CD8-positive, alpha-beta memory T cell (primary cell): ENCODE data around the gene SCML2. TPM values are rescaled to one million over a fixed set of nuclear protein-coding genes. Genes with fewer than 3 reads are reported as not detected.
A peak's percentile ranks its signal among the peaks of the same experiment; 100 is the strongest.
"Not testable (repeated sequence)": the region's sequence is repeated elsewhere in the genome, so short reads cannot be mapped to it uniquely, and the experiment has no call there.

Source experiments
- CTCF ChIA-PET: fragments of 350-600 bp; sonication (Branson Sonifier 250); formaldehyde crosslinking; loops from one replicate; lab custom pipeline; 2021; ENCODE audit warnings: antibody characterized with exemption; lab: Charles Lee
- POLR2A ChIA-PET: fragments of 350-600 bp; sonication (Branson Sonifier 250); formaldehyde crosslinking; loops from one replicate; lab custom pipeline; 2021; ENCODE audit warnings: antibody characterized with exemption; lab: Charles Lee
- DNase-seq, 5 donors: peaks; one replicate each; pipeline versions ENCODE4 v3.0.0 to v3.0.0-alpha.2; 2020 to 2022; ENCODE audit warnings: mixed read lengths in 1 of 5
- H3K27ac ChIP-seq: one replicate; pipeline ENCODE4 v1.7.0; 2013; ENCODE audit warnings: low read depth, mild to moderate bottlenecking, low read length, moderate library complexity
- H3K27me3 ChIP-seq: 2 replicates; pipeline ENCODE4 v1.7.0; 2013; ENCODE audit warnings: low read length, mild to moderate bottlenecking; ENCODE audit not compliant: insufficient read depth, poor library complexity, severe bottlenecking
- H3K36me3 ChIP-seq: 2 replicates; pipeline ENCODE4 v1.7.0; 2013; ENCODE audit warnings: mild to moderate bottlenecking, low read length, moderate library complexity; ENCODE audit not compliant: insufficient read depth
- H3K4me1 ChIP-seq: 2 replicates; pipeline ENCODE4 v1.7.0; 2013; ENCODE audit warnings: mild to moderate bottlenecking, low read length, moderate library complexity; ENCODE audit not compliant: insufficient read depth
- H3K4me3 ChIP-seq: 2 replicates; pipeline ENCODE4 v1.7.0; 2013; ENCODE audit warnings: mild to moderate bottlenecking, low read length
- H3K9me3 ChIP-seq: 2 replicates; pipeline ENCODE4 v1.7.0; 2013; ENCODE audit warnings: mild to moderate bottlenecking, low read length
- H3K27ac Mint-ChIP-seq, 8 donors: one replicate each; pipeline ENCODE4 v1.8.0; 2020 to 2021; ENCODE audit warnings: mixed read lengths in 8 of 8, mild to moderate bottlenecking in 6 of 8, inconsistent platforms in 3 of 8, moderate library complexity in 3 of 8
- H3K27me3 Mint-ChIP-seq, 2 donors: one replicate each; pipeline ENCODE4 v1.8.0; 2020 to 2021; ENCODE audit warnings: mixed read lengths in 2 of 2, mild to moderate bottlenecking in 1 of 2, moderate library complexity in 1 of 2
- H3K36me3 Mint-ChIP-seq, 3 donors: one replicate each; pipeline ENCODE4 v1.8.0; 2020 to 2021; ENCODE audit warnings: mixed read lengths in 3 of 3, inconsistent platforms in 1 of 3, mild to moderate bottlenecking in 1 of 3
- H3K4me1 Mint-ChIP-seq, 3 donors: one replicate each; pipeline ENCODE4 v1.8.0; 2020 to 2021; ENCODE audit warnings: mixed read lengths in 3 of 3, inconsistent platforms in 1 of 3, mild to moderate bottlenecking in 1 of 3
- H3K4me3 Mint-ChIP-seq, 7 donors: one replicate each; pipeline ENCODE4 v1.8.0; 2020 to 2021; ENCODE audit warnings: mixed read lengths in 7 of 7, mild to moderate bottlenecking in 6 of 7, moderate library complexity in 4 of 7, inconsistent platforms in 2 of 7
- H3K9me3 Mint-ChIP-seq, 5 donors: one replicate each; pipeline ENCODE4 v1.8.0; 2020 to 2022; ENCODE audit warnings: mixed read lengths in 5 of 5, mild to moderate bottlenecking in 3 of 5, moderate library complexity in 2 of 5, inconsistent platforms in 1 of 5
- polyA plus RNA-seq: library from polyadenylated mRNA; unstranded; fragments of 300-500 nt; fragmentation: Illumina TruSeq; gene quantifications from one replicate; pipeline ENCODE4 v1.2.3, GENCODE V29; 2021
- total RNA-seq, 2 experiments: library from RNA; stranded (reverse); gene quantifications; one replicate each; pipeline ENCODE4 v1.2.3, GENCODE V29; 2021

Gene SCML2
- total and polyA plus RNA-seq, 3 experiments from 2014 or later = 0.58 to 3.3 (median 2.8) TPM

DNA sequence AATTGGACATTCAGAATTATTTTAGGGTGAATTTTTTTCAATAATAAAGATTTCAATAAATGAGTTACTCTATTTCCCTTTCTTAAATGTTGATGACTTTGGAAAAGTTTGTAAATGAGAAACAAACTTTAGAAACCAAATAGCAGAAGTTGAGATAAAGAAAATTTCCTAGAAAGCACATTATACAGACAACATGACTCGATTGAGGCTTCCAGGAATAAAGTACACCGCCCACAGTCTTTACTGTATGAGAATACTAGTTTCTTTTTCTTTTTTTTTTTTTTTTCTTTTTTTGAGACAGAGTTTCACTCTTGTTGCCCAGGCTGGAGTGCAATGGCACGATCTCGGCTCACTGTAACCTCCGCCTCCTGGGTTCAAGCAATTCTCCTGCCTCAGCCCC is 14.6 kb upstream of the SCML2 start:
- CTCF ChIA-PET, H3K27ac Mint-ChIP-seq, H3K4me3 Mint-ChIP-seq, H3K36me3 ChIP-seq, H3K36me3 Mint-ChIP-seq, H3K9me3 ChIP-seq, H3K27me3 Mint-ChIP-seq, DNase-seq, H3K9me3 Mint-ChIP-seq, H3K4me1 ChIP-seq, H3K4me3 ChIP-seq, H3K4me1 Mint-ChIP-seq, POLR2A ChIA-PET, H3K27ac ChIP-seq, H3K27me3 ChIP-seq: not testable (repeated sequence)

DNA sequence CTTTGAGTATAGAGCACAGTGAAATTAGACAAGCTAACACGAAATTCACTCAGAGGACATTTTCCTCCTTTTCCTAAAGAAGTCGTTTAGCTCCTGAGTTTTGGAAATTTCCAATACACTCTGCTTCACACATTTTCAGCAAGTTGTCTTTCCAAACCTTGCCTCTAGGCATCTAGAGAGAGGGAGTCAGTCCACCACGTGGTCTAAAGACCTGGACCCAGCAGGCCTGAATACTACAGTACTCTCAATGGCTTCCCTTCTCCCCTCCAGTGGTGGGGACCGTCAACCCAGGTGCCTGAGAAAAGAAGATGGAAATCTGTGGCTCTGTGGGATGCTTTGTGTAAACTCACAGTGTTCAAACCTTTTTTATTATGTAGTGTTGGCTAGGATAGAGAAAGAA is 13.9 kb upstream of the SCML2 start:
- Mint-ChIP-seq H3K9me3 (no peaks in the 10 kb centered on the region), H3K4me1 (no peaks in the 10 kb centered on the region), H3K4me3 (no peak overlapping the region), H3K36me3 (no peaks in the 10 kb centered on the region), H3K27me3 (peaks cover 9 to 10% of the 10 kb centered on the region in 2 donors), H3K27ac (no peak overlapping the region)
- ChIA-PET CTCF (interaction anchor here (0.7 kb wide), 1 partner anchor 14 kb away, joined by 3 read pairs; the partner anchor contains the start of gene SCML2), POLR2A (no interaction called here)
- Histone ChIP-seq H3K36me3 (no peaks in the 10 kb centered on the region), H3K27ac (no peak overlapping the region), H3K9me3 (no peaks in the 10 kb centered on the region), H3K4me1 (no peaks in the 10 kb centered on the region), H3K4me3 (no peak overlapping the region), H3K27me3 (no peaks in the 10 kb centered on the region)
- DNase-seq = no peak

DNA sequence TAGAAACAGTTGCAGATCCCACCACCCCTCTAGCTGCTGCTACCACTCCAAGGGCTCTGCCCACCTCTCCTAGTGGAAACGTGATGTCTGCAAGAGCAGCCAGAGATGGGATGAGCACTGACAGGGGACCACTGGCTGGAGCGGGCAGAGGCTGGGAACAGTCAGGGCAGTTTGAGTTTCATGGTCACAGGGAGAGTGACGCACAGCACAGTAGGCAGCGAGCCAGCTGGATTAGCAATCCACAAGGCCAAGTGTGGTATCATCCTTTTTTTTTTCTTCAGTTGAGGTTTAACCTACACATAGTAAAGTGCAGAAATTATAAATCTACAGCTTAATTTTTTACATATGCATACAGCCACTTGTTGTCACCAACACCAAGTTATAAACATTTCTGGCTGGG is 6.4 kb upstream of the SCML2 start:
- H3K27me3 ChIP-seq = no peaks in the 10 kb centered on the region
- Mint-ChIP-seq H3K27me3 (peaks cover 3 to 5% of the 10 kb centered on the region in 2 donors), H3K9me3 (no peaks in the 10 kb centered on the region), H3K27ac (no peak overlapping the region), H3K36me3 (no peaks in the 10 kb centered on the region), H3K4me1 (no peaks in the 10 kb centered on the region), H3K4me3 (no peak overlapping the region)
- POLR2A ChIA-PET = no interaction called here
- H3K9me3 ChIP-seq = no peaks in the 10 kb centered on the region
- no peak for DNase-seq
- H3K27ac ChIP-seq = no peak overlapping the region
- CTCF ChIA-PET = no interaction called here
- no peaks in the 10 kb centered on the region for H3K4me1 ChIP-seq
- H3K36me3 ChIP-seq = no peaks in the 10 kb centered on the region
- no peak overlapping the region for H3K4me3 ChIP-seq

DNA sequence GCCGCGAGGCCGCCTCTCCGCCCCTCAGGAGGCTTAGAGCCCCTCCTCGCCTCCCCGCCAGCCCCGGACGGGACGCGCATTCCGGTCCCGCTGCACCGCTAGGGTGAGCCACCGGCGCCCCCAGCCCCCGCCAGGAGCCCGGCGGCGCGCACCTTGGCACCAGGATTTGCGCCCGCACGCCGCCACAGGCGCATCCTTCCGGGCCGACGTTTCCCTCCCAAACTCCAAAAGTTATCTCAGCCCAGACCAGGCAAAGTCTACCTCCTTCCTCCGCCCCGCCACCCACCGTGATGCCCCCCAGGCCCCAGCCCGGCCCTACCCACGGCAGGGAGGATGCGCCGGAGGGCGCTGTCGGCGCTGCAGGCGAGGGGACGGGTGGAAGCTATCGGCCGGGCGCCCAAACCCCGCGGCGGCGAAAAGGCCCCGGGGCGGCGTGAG is 538 bp downstream of the SCML2 start:
- H3K4me3 ChIP-seq = no peak overlapping the region
- Mint-ChIP-seq H3K27ac (no peak overlapping the region), H3K27me3 (peaks cover 10% of the 10 kb centered on the region in 2 donors), H3K36me3 (no peaks in the 10 kb centered on the region), H3K4me1 (peaks cover 0 to 11% (median 9%) of the 10 kb centered on the region in 3 donors), H3K4me3 (peak overlapping the region; percentile 76 to 89 (median 81)), H3K9me3 (no peaks in the 10 kb centered on the region)
- H3K4me1 ChIP-seq = peaks cover 5% of the 10 kb centered on the region
- no peak overlapping the region for H3K27ac ChIP-seq
- H3K27me3 ChIP-seq = no peaks in the 10 kb centered on the region
- ChIA-PET POLR2A (no interaction called here), CTCF (interaction anchor here (1.1 kb wide), 1 partner anchor 14 kb away, joined by 3 read pairs; no protein-coding TSS in a partner anchor)
- no peaks in the 10 kb centered on the region for H3K36me3 ChIP-seq
- DNase-seq = peak in 3 of 5 donors; percentile 1 to 18 (median 13)
- H3K9me3 ChIP-seq = no peaks in the 10 kb centered on the region

DNA sequence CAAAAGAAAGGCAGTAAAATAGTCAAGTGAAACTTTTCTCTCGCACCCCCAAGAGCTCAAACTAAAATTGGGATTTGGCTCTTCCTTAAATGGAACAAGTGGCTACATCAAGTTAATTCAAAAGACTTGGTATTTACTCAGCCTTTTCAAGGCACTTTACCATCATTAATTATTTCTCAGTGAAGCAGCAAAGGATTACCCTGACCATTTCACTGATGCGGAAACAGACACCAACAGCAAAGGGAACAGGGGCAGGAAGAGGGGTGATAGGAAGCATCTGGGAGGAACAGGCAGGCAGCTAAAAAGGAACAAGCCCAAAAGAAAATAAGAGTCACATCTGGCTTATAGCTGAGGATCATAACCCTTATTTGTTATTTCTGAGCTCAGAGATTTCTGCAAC is 2.7 kb downstream of the SCML2 start:
- Mint-ChIP-seq H3K27me3 (peaks cover 11 to 12% of the 10 kb centered on the region in 2 donors), H3K36me3 (no peaks in the 10 kb centered on the region), H3K9me3 (no peaks in the 10 kb centered on the region), H3K4me1 (peaks cover 0 to 11% (median 9%) of the 10 kb centered on the region in 3 donors), H3K27ac (peak overlapping the region in 1 of 8 donors; percentile 27), H3K4me3 (peak overlapping the region in 1 of 7 donors; percentile 76)
- DNase-seq = no peak
- ChIA-PET POLR2A (no interaction called here), CTCF (no interaction called here)
- H3K4me1 ChIP-seq = peaks cover 5% of the 10 kb centered on the region
- H3K9me3 ChIP-seq = no peaks in the 10 kb centered on the region
- no peak overlapping the region for H3K4me3 ChIP-seq
- no peaks in the 10 kb centered on the region for H3K36me3 ChIP-seq
- no peaks in the 10 kb centered on the region for H3K27me3 ChIP-seq
- H3K27ac ChIP-seq = no peak overlapping the region

DNA sequence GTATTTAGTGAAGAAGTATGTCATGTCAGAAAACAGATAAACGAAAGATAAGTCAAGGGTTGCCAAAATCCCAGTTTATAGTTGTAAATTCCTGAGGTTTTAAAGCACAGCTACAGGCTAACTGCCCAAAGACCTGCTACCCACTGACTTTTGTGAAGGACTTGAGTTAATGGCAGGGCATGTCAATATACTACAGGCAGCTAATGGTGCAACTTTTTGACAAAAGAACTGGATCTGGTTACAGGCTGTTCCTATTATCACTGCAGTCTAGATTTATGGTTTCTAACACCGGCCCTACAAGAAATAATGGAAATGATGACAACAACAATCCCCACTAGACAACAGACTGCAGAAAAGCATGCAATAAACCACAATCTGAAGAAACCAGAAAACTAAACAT is 6.4 kb downstream of the SCML2 start:
- POLR2A ChIA-PET = no interaction called here
- Histone ChIP-seq H3K4me3 (no peak overlapping the region), H3K9me3 (no peaks in the 10 kb centered on the region), H3K27me3 (no peaks in the 10 kb centered on the region), H3K27ac (no peak overlapping the region), H3K4me1 (no peaks in the 10 kb centered on the region), H3K36me3 (no peaks in the 10 kb centered on the region)
- no peak for DNase-seq
- CTCF ChIA-PET = no interaction called here
- Mint-ChIP-seq H3K36me3 (no peaks in the 10 kb centered on the region), H3K4me1 (no peaks in the 10 kb centered on the region), H3K27me3 (peaks cover 6 to 17% of the 10 kb centered on the region in 2 donors), H3K9me3 (no peaks in the 10 kb centered on the region), H3K4me3 (no peak overlapping the region), H3K27ac (no peak overlapping the region)

DNA sequence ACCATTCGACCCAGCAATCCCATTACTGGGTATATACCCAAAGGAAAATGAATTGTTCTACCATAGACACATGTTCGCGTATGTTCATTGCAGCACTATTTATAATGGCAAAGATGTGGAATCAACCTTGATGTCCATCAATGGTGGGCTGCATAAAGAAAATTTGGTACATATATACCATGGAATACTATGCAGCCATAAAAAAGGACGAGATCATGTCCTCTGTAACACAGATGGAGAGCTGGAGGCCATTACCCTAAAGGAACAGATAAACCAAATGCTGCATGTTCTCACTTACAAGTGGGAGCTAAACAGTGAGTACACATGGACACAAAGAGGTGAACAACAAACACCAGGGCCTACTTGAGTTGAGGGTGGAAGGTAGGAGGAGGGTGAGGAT is 45.1 kb downstream of the SCML2 start:
- Mint-ChIP-seq H3K27me3 (peaks cover 0 to 2% of the 10 kb centered on the region in 2 donors), H3K27ac (no peak overlapping the region), H3K36me3 (no peaks in the 10 kb centered on the region), H3K9me3 (peaks cover 0 to 3% (median 0%) of the 10 kb centered on the region in 5 donors), H3K4me3 (no peak overlapping the region), H3K4me1 (no peaks in the 10 kb centered on the region)
- DNase-seq = no peak
- ChIA-PET POLR2A (no interaction called here), CTCF (no interaction called here)
- no peak overlapping the region for H3K27ac ChIP-seq
- no peaks in the 10 kb centered on the region for H3K27me3 ChIP-seq
- no peak overlapping the region for H3K4me3 ChIP-seq
- H3K4me1 ChIP-seq = no peaks in the 10 kb centered on the region
- H3K9me3 ChIP-seq = no peaks in the 10 kb centered on the region
- H3K36me3 ChIP-seq = no peaks in the 10 kb centered on the region

DNA sequence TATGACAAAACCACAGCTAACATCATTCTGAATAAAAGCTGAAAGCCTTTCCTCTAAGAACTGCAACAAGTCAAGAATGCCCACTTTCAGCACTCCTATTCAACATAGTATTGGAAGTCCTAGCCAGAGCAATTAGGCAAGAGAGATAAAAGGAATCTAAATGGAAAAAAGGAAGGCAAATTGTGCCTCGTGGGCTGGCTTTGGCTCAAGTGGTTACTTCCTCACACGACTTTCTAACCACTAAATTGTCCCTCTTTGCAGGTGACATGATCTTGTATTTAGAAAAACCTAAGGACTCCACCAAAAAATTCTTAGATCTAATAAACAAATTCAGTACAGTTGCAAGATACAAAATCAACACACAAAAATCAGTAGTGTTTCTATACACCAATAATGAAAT is 57.2 kb downstream of the SCML2 start:
- Histone ChIP-seq H3K27me3 (no peaks in the 10 kb centered on the region), H3K36me3 (no peaks in the 10 kb centered on the region), H3K27ac (no peak overlapping the region), H3K4me3 (no peak overlapping the region), H3K4me1 (no peaks in the 10 kb centered on the region), H3K9me3 (no peaks in the 10 kb centered on the region)
- Mint-ChIP-seq H3K4me3 (no peak overlapping the region), H3K36me3 (peaks cover 0 to 14% (median 0%) of the 10 kb centered on the region in 3 donors), H3K27me3 (peaks cover 0 to 3% of the 10 kb centered on the region in 2 donors), H3K9me3 (peaks cover 6 to 36% (median 13%) of the 10 kb centered on the region in 5 donors), H3K27ac (no peak overlapping the region), H3K4me1 (no peaks in the 10 kb centered on the region)
- ChIA-PET CTCF (no interaction called here), POLR2A (no interaction called here)
- no peak for DNase-seq
